ENCODE measurements around the gene MAGI3.
"Not testable (repeated sequence)": the region's sequence is repeated elsewhere in the genome, so short reads cannot be mapped to it uniquely, and the experiment has no call there.

Gene MAGI3

GRCh38 chr1:113508364-113509164 lies 118.2 kb downstream of the MAGI3 start:
- no peak for DNase-seq (ENCODE audit: extremely low read depth in 1 of 2, low read depth in 1 of 2)

- DNase-seq (ENCODE audit: extremely low read depth in 1 of 2, low read depth in 1 of 2) = not testable (repeated sequence)
Observed at GRCh38 chr1:113509766-113510165, 119.5 kb downstream of the MAGI3 start.

- DNase-seq (ENCODE audit: extremely low read depth in 1 of 2, low read depth in 1 of 2) = no peak
Observed at GRCh38 chr1:113511269-113511668, 121.0 kb downstream of the MAGI3 start.

GRCh38 chr1:113515498-113515897 lies 125.2 kb downstream of the MAGI3 start:
- DNase-seq (ENCODE audit: extremely low read depth in 1 of 2, low read depth in 1 of 2) = no peak

- DNase-seq (ENCODE audit: extremely low read depth in 1 of 2, low read depth in 1 of 2) = no peak
Observed at GRCh38 chr1:113517346-113517745, 127.0 kb downstream of the MAGI3 start.

- DNase-seq (ENCODE audit: extremely low read depth in 1 of 2, low read depth in 1 of 2) = no peak
Observed at GRCh38 chr1:113517983-113518382, 127.7 kb downstream of the MAGI3 start.

- no peak for DNase-seq (ENCODE audit: extremely low read depth in 1 of 2, low read depth in 1 of 2)
Observed at GRCh38 chr1:113519556-113519955, 129.2 kb downstream of the MAGI3 start.

- no peak for DNase-seq (ENCODE audit: extremely low read depth in 1 of 2, low read depth in 1 of 2)
Observed at GRCh38 chr1:113530021-113530420, 139.7 kb downstream of the MAGI3 start.

- DNase-seq (ENCODE audit: extremely low read depth in 1 of 2, low read depth in 1 of 2) = no peak
Observed at GRCh38 chr1:113531321-113531720, 141.0 kb downstream of the MAGI3 start.

- no peak for DNase-seq (ENCODE audit: extremely low read depth in 1 of 2, low read depth in 1 of 2)
Observed at GRCh38 chr1:113533061-113533460, 142.7 kb downstream of the MAGI3 start.

- no peak for DNase-seq (ENCODE audit: extremely low read depth in 1 of 2, low read depth in 1 of 2)
Observed at GRCh38 chr1:113534130-113534817, 144.0 kb downstream of the MAGI3 start.

GRCh38 chr1:113534875-113535274 lies 144.6 kb downstream of the MAGI3 start:
- no peak for DNase-seq (ENCODE audit: extremely low read depth in 1 of 2, low read depth in 1 of 2)

GRCh38 chr1:113536182-113536780 lies 146.0 kb downstream of the MAGI3 start:
- DNase-seq (ENCODE audit: extremely low read depth in 1 of 2, low read depth in 1 of 2) = no peak

- DNase-seq (ENCODE audit: extremely low read depth in 1 of 2, low read depth in 1 of 2) = no peak
Observed at GRCh38 chr1:113538225-113538624, 147.9 kb downstream of the MAGI3 start.

- DNase-seq (ENCODE audit: extremely low read depth in 1 of 2, low read depth in 1 of 2) = no peak
Observed at GRCh38 chr1:113540335-113540734, 150.0 kb downstream of the MAGI3 start.

- DNase-seq (ENCODE audit: extremely low read depth in 1 of 2, low read depth in 1 of 2) = no peak
Observed at GRCh38 chr1:113541106-113541505, 150.8 kb downstream of the MAGI3 start.

- DNase-seq (ENCODE audit: extremely low read depth in 1 of 2, low read depth in 1 of 2) = no peak
Observed at GRCh38 chr1:113542221-113542701, 151.9 kb downstream of the MAGI3 start.

GRCh38 chr1:113543110-113543509 lies 152.8 kb downstream of the MAGI3 start:
- DNase-seq (ENCODE audit: extremely low read depth in 1 of 2, low read depth in 1 of 2) = no peak

GRCh38 chr1:113545210-113545609 lies 154.9 kb downstream of the MAGI3 start:
- DNase-seq (ENCODE audit: extremely low read depth in 1 of 2, low read depth in 1 of 2) = no peak

- DNase-seq (ENCODE audit: extremely low read depth in 1 of 2, low read depth in 1 of 2) = no peak
Observed at GRCh38 chr1:113545626-113546025, 155.3 kb downstream of the MAGI3 start.

GRCh38 chr1:113551728-113552127 lies 161.4 kb downstream of the MAGI3 start:
- DNase-seq (ENCODE audit: extremely low read depth in 1 of 2, low read depth in 1 of 2) = no peak

- no peak for DNase-seq (ENCODE audit: extremely low read depth in 1 of 2, low read depth in 1 of 2)
Observed at GRCh38 chr1:113552244-113552643, 161.9 kb downstream of the MAGI3 start.
